Measurements from ENCODE around the gene ABCB9.

GRCh38 chr12:122884091-122884826 lies 82.0 kb downstream of the ABCB9 start:
- no peak for TF ChIP-seq CTCF (conservative IDR thresholded peaks at IDR 0.05)
- TF ChIP-seq ZFX (IDR thresholded peaks at IDR 0.05), result no peak

Data from C4-2B (cell line).